A549 (cell line): ENCODE data around the gene SAP30. TPM values are rescaled to one million over a fixed set of nuclear protein-coding genes. Genes with fewer than 3 reads are reported as not detected.

Experiments used
- ATAC-seq, 2 experiments: fragments of 200-7000 bp in 1 of 2; fragments of >200 bp in 1 of 2; cut with Nextera tagmentation in 1 of 2; cut with Tn5 transposase in 1 of 2; 3 replicates each; pipeline versions ENCODE4 v1.8.0 to v1.9.1; 2018 to 2020; ENCODE audit warnings: mild to moderate bottlenecking in 1 of 2, moderate library complexity in 1 of 2
- CTCF ChIA-PET: fragments of 300-600 bp; sonication (Branson Sonifier 250); formaldehyde crosslinking; extraction: SDS; loops from one replicate; lab custom pipeline; 2021; ENCODE audit warnings: antibody characterized with exemption, inconsistent platforms; lab: Yijun Ruan, JAX
- POLR2A ChIA-PET: fragments of 350-600 bp; formaldehyde crosslinking; extraction: SDS; loops from one replicate; lab custom pipeline; 2021; ENCODE audit warnings: antibody characterized with exemption, inconsistent platforms; lab: Yijun Ruan, JAX
- DNase-seq, 2 experiments: peaks; one replicate each; pipeline versions ENCODE4 v3.0.0 to v3.0.0-alpha.2; 2011 to 2016; ENCODE audit warnings: low read depth in 1 of 2, low spot score in 1 of 2
- FAIRE-seq: peaks from 2 replicates; lab custom pipeline; 2011; peaks lifted over from hg19 to GRCh38; lab: Jason Lieb, UNC
- H3K27ac ChIP-seq, 2 experiments: fragments of >200 bp; sonication (Bioruptor Twin); formaldehyde crosslinking; 3 replicates each; pipeline ENCODE4 v1.5.1; 2016 to 2017
- H3K4me1 ChIP-seq: fragments of >200 bp; sonication (Bioruptor Twin); formaldehyde crosslinking; 3 replicates; pipeline ENCODE4 v1.6.1; 2016
- H3K4me2 ChIP-seq: fragments of >200 bp; sonication (Bioruptor Twin); formaldehyde crosslinking; 3 replicates; pipeline ENCODE4 v1.6.1; 2016
- H3K4me3 ChIP-seq: fragments of >200 bp; sonication (Bioruptor Twin); formaldehyde crosslinking; 3 replicates; pipeline ENCODE4 v1.5.1; 2016
- H3K9me3 ChIP-seq: fragments of >200 bp; sonication (Bioruptor Twin); formaldehyde crosslinking; 3 replicates; pipeline ENCODE4 v1.6.1; 2016
- NFE2L2 ChIP-seq: fragments of 150-350 bp; conservative IDR thresholded peaks from 2 replicates; pipeline ENCODE4 v1.6.1; 2014; ENCODE audit warnings: low read length
- RAD21 ChIP-seq, 2 experiments: fragments of >200 bp in 1 of 2; sonication (Bioruptor Twin) in 1 of 2; formaldehyde crosslinking in 1 of 2; IDR thresholded peaks in 1 of 2; conservative IDR thresholded peaks in 1 of 2; 2 replicates in 1 of 2; 3 replicates in 1 of 2; pipeline ENCODE4 v1.6.1; 2012 to 2018; ENCODE audit warnings: inconsistent platforms in 1 of 2
- RNF2 ChIP-seq: fragments of 200-600 bp; sonication (generic); IDR thresholded peaks from 2 replicates; pipeline ENCODE4 v1.6.1; 2016; ENCODE audit warnings: low read depth, mild to moderate bottlenecking, antibody characterized with exemption, moderate library complexity, borderline replicate concordance
- WGBS: methylation state at CpG from one replicate; pipeline ENCODE4 v1.1.6; 2017; ENCODE audit errors: missing lambda C conversion rate; 5-methylcytosine and 5-hydroxymethylcytosine counted together
- polyA plus RNA-seq, 4 experiments: library from polyadenylated mRNA; depleted of rRNA in 3 of 4; stranded (reverse); fragments of >200 nt; fragmentation: RNase III in 1 of 4; extraction: RNeasy Plus Mini Kit Qiagen cat#74134 plus additional on column Dnase treatment in 1 of 4; gene quantifications; 2 replicates in 3 of 4; 3 replicates in 1 of 4; pipeline ENCODE4 v1.2.3, GENCODE V29; 2011 to 2017
- TF ChIP-seq, protein P1 (sequence below): fragments of >200 bp; sonication (Bioruptor Twin); formaldehyde crosslinking; IDR thresholded peaks from 2 replicates; pipeline ENCODE4 v1.6.1; 2016

SAP30 gene
- polyA plus RNA-seq, 2 of the 4 experiments (the other 2 are of a cell fraction) = 18.4 to 19.6 TPM

DNA sequence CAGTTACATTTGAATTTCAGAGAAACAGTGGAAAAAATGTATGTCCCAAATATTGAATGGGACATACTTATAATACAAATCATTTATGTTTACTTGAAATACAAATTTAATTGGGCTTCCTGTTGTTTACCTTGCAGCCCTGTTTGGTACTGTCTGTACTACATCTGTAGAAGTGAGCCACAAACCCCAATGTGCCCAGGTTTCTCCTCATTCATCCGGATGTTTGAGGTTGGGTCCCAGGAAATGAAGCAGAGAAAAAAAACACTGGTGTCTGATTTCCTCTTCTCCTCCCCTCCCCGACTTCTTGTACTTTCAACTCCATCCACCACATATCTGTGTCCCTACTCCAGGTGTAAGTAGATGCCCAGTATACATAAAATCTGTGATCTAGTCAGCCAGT is 55.3 kb downstream of the SAP30 start:
- Histone ChIP-seq H3K4me3 (no peak overlapping the region), H3K9me3 (no peaks in the 10 kb centered on the region), H3K4me1 (peaks cover 3% of the 10 kb centered on the region; the same call in 1 of the 3 replicates), H3K27ac (no peak overlapping the region), H3K4me2 (no peak overlapping the region)
- no peak for TF ChIP-seq RAD21 (conservative IDR thresholded peaks at IDR 0.05 in 1 of 2, IDR thresholded peaks at IDR 0.05 in 1 of 2)
- TF ChIP-seq, protein P1, sequence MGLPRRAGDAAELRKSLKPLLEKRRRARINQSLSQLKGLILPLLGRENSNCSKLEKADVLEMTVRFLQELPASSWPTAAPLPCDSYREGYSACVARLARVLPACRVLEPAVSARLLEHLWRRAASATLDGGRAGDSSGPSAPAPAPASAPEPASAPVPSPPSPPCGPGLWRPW = no peak
- TF ChIP-seq NFE2L2 = no peak
- TF ChIP-seq RNF2 = no peak
- CTCF ChIA-PET = interaction anchor here (2.3 kb wide), 1 partner anchor 68 kb away, joined by 7 read pairs; no protein-coding TSS in a partner anchor
- ATAC-seq = no peak
- 80% methylated on average over 2 of the region's 2 CpGs for WGBS
- no peak for FAIRE-seq
- POLR2A ChIA-PET = no interaction called here
- no peak for DNase-seq

Other genes with a start within 250 kb of the SAP30 start
- 57.1 and 63.6 TPM in 2 replicates for gene GALNT7, start 202.1 kb upstream of the SAP30 start, polyA plus RNA-seq (2011; rRNA removed)
- 28.2 to 30.9 TPM (median 28.8 TPM) in 3 replicates for gene GALNT7, start 202.1 kb upstream of the SAP30 start, polyA plus RNA-seq (2017; fragmentation: RNase III; extraction: RNeasy Plus Mini Kit Qiagen cat#74134 plus additional on column Dnase treatment)
- 67.3 and 128 TPM in 2 replicates for gene HMGB2, start 36.6 kb upstream of the SAP30 start, polyA plus RNA-seq (2011; rRNA removed)
- gene HMGB2, start 36.6 kb upstream of the SAP30 start, polyA plus RNA-seq (2017; fragmentation: RNase III; extraction: RNeasy Plus Mini Kit Qiagen cat#74134 plus additional on column Dnase treatment) = 101 to 108 TPM (median 103 TPM) in 3 replicates
- gene SCRG1, start 28.2 kb downstream of the SAP30 start, polyA plus RNA-seq (2011; rRNA removed) = not detected in 2 replicates
- not detected in 3 replicates for gene SCRG1, start 28.2 kb downstream of the SAP30 start, polyA plus RNA-seq (2017; fragmentation: RNase III; extraction: RNeasy Plus Mini Kit Qiagen cat#74134 plus additional on column Dnase treatment)
- 0.44 and 0.53 TPM in 2 replicates for gene HAND2, start 159.3 kb downstream of the SAP30 start, polyA plus RNA-seq (2011; rRNA removed)
- gene HAND2, start 159.3 kb downstream of the SAP30 start, polyA plus RNA-seq (2017; fragmentation: RNase III; extraction: RNeasy Plus Mini Kit Qiagen cat#74134 plus additional on column Dnase treatment) = 0.34 to 0.63 TPM (median 0.59 TPM) in 3 replicates